ENCODE results near the gene TPCN1.

DNA sequence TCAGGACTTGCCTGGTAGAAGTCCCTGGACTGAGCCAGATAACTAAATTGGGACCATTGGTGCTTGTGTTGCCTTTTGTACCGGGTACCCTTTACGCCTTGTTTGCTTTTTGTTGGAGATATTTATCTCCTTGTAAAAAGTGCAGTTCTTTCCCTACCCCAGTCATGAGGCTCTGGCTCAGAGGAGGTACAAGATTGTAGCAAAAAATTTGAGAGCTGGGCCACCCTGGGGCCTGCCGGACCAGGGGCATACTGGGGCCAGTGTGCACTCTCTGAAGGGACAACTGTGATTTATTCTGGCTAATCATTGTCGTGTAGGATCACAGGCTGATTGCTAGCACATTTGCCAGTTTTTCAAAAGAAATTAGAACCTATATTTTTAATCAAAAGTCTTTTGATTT, 13.2 kb downstream of the TPCN1 start:
- TF ChIP-seq EZH2 (IDR thresholded peaks at IDR 0.05; ENCODE audit: low read depth, unreplicated experiment) = no peak
- TF ChIP-seq, protein P1, sequence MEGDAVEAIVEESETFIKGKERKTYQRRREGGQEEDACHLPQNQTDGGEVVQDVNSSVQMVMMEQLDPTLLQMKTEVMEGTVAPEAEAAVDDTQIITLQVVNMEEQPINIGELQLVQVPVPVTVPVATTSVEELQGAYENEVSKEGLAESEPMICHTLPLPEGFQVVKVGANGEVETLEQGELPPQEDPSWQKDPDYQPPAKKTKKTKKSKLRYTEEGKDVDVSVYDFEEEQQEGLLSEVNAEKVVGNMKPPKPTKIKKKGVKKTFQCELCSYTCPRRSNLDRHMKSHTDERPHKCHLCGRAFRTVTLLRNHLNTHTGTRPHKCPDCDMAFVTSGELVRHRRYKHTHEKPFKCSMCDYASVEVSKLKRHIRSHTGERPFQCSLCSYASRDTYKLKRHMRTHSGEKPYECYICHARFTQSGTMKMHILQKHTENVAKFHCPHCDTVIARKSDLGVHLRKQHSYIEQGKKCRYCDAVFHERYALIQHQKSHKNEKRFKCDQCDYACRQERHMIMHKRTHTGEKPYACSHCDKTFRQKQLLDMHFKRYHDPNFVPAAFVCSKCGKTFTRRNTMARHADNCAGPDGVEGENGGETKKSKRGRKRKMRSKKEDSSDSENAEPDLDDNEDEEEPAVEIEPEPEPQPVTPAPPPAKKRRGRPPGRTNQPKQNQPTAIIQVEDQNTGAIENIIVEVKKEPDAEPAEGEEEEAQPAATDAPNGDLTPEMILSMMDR (conservative IDR thresholded peaks at IDR 0.05; ENCODE audit: low read depth in 2 of 2) = no peak
- no peak for TF ChIP-seq POLR2AphosphoS5 (IDR thresholded peaks at IDR 0.05; ENCODE audit: low read depth)
- no peak for TF ChIP-seq EZH2phosphoT487 (IDR thresholded peaks at IDR 0.05; ENCODE audit: unreplicated experiment)
- TF ChIP-seq, protein P2, sequence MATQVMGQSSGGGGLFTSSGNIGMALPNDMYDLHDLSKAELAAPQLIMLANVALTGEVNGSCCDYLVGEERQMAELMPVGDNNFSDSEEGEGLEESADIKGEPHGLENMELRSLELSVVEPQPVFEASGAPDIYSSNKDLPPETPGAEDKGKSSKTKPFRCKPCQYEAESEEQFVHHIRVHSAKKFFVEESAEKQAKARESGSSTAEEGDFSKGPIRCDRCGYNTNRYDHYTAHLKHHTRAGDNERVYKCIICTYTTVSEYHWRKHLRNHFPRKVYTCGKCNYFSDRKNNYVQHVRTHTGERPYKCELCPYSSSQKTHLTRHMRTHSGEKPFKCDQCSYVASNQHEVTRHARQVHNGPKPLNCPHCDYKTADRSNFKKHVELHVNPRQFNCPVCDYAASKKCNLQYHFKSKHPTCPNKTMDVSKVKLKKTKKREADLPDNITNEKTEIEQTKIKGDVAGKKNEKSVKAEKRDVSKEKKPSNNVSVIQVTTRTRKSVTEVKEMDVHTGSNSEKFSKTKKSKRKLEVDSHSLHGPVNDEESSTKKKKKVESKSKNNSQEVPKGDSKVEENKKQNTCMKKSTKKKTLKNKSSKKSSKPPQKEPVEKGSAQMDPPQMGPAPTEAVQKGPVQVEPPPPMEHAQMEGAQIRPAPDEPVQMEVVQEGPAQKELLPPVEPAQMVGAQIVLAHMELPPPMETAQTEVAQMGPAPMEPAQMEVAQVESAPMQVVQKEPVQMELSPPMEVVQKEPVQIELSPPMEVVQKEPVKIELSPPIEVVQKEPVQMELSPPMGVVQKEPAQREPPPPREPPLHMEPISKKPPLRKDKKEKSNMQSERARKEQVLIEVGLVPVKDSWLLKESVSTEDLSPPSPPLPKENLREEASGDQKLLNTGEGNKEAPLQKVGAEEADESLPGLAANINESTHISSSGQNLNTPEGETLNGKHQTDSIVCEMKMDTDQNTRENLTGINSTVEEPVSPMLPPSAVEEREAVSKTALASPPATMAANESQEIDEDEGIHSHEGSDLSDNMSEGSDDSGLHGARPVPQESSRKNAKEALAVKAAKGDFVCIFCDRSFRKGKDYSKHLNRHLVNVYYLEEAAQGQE (IDR thresholded peaks at IDR 0.05; ENCODE audit: unreplicated experiment) = no peak
- no peak for TF ChIP-seq JUNB (IDR thresholded peaks at IDR 0.05; ENCODE audit: unreplicated experiment)
- TF ChIP-seq NANOG (IDR thresholded peaks at IDR 0.05; ENCODE audit: borderline replicate concordance) = no peak
- TF ChIP-seq, protein P3, sequence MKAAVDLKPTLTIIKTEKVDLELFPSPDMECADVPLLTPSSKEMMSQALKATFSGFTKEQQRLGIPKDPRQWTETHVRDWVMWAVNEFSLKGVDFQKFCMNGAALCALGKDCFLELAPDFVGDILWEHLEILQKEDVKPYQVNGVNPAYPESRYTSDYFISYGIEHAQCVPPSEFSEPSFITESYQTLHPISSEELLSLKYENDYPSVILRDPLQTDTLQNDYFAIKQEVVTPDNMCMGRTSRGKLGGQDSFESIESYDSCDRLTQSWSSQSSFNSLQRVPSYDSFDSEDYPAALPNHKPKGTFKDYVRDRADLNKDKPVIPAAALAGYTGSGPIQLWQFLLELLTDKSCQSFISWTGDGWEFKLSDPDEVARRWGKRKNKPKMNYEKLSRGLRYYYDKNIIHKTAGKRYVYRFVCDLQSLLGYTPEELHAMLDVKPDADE (IDR thresholded peaks at IDR 0.05) = no peak
- no peak for TF ChIP-seq ZNF114 (CRISPR knock-in tag; IDR thresholded peaks at IDR 0.05)
- no peak for TF ChIP-seq STAT1 (IDR thresholded peaks at IDR 0.05; ENCODE audit: unreplicated experiment)
- TF ChIP-seq, protein P4, sequence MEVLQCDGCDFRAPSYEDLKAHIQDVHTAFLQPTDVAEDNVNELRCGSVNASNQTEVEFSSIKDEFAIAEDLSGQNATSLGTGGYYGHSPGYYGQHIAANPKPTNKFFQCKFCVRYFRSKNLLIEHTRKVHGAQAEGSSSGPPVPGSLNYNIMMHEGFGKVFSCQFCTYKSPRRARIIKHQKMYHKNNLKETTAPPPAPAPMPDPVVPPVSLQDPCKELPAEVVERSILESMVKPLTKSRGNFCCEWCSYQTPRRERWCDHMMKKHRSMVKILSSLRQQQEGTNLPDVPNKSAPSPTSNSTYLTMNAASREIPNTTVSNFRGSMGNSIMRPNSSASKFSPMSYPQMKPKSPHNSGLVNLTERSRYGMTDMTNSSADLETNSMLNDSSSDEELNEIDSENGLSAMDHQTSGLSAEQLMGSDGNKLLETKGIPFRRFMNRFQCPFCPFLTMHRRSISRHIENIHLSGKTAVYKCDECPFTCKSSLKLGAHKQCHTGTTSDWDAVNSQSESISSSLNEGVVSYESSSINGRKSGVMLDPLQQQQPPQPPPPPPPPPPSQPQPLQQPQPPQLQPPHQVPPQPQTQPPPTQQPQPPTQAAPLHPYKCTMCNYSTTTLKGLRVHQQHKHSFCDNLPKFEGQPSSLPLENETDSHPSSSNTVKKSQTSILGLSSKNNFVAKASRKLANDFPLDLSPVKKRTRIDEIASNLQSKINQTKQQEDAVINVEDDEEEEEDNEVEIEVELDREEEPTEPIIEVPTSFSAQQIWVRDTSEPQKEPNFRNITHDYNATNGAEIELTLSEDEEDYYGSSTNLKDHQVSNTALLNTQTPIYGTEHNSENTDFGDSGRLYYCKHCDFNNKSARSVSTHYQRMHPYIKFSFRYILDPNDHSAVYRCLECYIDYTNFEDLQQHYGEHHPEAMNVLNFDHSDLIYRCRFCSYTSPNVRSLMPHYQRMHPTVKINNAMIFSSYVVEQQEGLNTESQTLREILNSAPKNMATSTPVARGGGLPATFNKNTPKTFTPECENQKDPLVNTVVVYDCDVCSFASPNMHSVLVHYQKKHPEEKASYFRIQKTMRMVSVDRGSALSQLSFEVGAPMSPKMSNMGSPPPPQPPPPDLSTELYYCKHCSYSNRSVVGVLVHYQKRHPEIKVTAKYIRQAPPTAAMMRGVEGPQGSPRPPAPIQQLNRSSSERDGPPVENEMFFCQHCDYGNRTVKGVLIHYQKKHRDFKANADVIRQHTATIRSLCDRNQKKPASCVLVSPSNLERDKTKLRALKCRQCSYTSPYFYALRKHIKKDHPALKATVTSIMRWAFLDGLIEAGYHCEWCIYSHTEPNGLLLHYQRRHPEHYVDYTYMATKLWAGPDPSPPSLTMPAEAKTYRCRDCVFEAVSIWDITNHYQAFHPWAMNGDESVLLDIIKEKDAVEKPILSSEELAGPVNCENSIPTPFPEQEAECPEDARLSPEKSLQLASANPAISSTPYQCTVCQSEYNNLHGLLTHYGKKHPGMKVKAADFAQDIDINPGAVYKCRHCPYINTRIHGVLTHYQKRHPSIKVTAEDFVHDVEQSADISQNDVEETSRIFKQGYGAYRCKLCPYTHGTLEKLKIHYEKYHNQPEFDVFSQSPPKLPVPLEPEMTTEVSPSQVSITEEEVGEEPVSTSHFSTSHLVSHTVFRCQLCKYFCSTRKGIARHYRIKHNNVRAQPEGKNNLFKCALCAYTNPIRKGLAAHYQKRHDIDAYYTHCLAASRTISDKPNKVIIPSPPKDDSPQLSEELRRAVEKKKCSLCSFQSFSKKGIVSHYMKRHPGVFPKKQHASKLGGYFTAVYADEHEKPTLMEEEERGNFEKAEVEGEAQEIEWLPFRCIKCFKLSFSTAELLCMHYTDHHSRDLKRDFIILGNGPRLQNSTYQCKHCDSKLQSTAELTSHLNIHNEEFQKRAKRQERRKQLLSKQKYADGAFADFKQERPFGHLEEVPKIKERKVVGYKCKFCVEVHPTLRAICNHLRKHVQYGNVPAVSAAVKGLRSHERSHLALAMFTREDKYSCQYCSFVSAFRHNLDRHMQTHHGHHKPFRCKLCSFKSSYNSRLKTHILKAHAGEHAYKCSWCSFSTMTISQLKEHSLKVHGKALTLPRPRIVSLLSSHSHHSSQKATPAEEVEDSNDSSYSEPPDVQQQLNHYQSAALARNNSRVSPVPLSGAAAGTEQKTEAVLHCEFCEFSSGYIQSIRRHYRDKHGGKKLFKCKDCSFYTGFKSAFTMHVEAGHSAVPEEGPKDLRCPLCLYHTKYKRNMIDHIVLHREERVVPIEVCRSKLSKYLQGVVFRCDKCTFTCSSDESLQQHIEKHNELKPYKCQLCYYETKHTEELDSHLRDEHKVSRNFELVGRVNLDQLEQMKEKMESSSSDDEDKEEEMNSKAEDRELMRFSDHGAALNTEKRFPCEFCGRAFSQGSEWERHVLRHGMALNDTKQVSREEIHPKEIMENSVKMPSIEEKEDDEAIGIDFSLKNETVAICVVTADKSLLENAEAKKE (CRISPR knock-in tag; IDR thresholded peaks at IDR 0.05) = no peak
- TF ChIP-seq CREB1 (CRISPR knock-in tag; IDR thresholded peaks at IDR 0.05; ENCODE audit: low read depth) = no peak
- no peak for TF ChIP-seq ZNF331 (CRISPR knock-in tag; IDR thresholded peaks at IDR 0.05; ENCODE audit: low read depth)
